ENCODE results near the gene EDC4. TPM values are rescaled to one million over a fixed set of nuclear protein-coding genes. Genes with fewer than 3 reads are reported as not detected.

EDC4 gene
- polyA plus RNA-seq, 2 donors, result 26.9 to 27.7 TPM

DNA sequence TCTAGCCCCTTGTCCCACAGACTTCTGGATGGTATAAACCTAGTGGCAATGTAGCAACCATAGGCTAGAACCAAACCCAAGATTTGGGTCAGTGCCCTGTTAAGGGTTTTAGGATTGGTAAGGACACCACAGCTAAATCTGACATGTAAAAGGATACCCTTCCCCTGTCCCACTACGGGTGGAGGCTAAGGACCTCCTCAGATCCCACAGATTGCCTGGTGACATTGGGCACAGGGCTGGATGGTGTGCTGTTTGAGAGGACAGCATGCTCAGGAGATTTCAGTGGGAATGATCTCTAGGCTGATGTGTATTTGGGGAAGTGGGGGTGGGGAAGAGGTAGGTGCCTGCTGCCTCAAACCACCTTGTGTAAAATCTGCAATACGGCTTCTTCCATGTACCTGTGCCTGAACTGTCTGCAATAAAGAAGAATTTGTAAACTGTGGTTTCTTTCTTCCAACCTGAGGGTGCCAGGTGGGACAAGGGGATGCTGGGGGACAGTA lies 671 bp upstream of the EDC4 start:
- Histone ChIP-seq H3K27me3 (ENCODE audit: control insufficient read depth in 1 of 2, insufficient read depth in 2 of 2, low read length in 2 of 2) (no peaks in the 10 kb centered on the region), H3K36me3 (ENCODE audit: control insufficient read depth in 2 of 2, insufficient read depth in 2 of 2, low read length in 1 of 2) (peaks cover 3 to 42% of the 10 kb centered on the region in 2 donors), H3K27ac (ENCODE audit: low read depth in 2 of 2, low read length in 1 of 2) (peak overlapping the region; percentile 57 to 82), H3K4me3 (ENCODE audit: low read depth in 1 of 2, low read length in 2 of 2) (peak overlapping the region in 1 of 2 donors; percentile 78), H3K9me3 (ENCODE audit: control insufficient read depth in 2 of 2, insufficient read depth in 1 of 2, low read depth in 1 of 2, low read length in 1 of 2) (no peaks in the 10 kb centered on the region), H3K4me1 (ENCODE audit: control insufficient read depth in 2 of 2, insufficient read depth in 2 of 2, low read length in 1 of 2) (peaks cover 5 to 11% of the 10 kb centered on the region in 2 donors)
- WGBS, 2 donors, result 59 to 70% methylated on average over 2 of the region's 2 CpGs

DNA sequence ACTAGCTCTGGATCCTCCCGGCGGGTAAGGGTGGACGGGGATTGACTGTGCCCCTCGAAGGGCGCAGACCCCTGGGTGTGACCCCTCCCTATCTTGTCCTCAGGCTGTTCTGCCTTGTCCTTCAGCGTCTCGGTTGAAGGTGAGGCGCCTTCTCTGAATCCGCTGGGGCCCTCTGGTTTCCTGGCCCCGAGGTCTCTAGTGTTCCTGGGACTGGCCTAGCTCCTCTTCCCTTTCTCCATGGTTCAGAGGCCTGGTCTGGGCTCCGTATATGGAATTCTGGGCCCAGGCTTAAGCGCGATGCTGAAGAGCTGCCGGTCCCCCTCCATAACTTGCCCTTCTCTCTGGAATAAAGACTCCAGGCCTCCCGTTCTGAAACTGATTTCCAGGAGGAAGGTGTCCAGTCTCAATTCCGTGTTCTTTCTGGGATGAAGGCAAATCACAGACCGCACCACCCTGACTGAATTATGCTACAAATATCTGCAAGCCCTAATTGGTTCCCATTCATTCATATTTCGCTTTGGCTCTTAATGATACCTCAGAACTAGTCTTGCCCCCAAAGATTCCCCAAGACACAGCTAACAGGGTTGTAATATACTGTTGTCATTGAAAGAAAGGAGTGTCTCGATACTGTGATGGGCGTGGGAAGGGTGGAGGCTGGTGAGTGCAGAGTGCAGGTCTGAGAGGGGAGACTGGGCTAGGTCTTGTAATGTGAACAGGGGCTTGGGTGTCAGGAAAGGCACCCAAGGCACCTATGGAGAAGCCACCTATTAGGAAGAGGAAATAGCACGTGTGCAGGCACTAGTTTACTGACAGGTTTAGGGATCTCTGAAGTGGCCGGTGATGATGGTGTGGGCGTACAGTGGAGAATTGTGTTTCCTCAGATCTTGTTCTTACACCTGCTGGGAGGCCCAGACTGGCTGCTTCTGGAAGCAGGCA lies 851 bp downstream of the EDC4 start:
- peak overlapping the region; percentile 57 to 84 for H3K27ac ChIP-seq (ENCODE audit: low read depth in 2 of 2, low read length in 1 of 2)

DNA sequence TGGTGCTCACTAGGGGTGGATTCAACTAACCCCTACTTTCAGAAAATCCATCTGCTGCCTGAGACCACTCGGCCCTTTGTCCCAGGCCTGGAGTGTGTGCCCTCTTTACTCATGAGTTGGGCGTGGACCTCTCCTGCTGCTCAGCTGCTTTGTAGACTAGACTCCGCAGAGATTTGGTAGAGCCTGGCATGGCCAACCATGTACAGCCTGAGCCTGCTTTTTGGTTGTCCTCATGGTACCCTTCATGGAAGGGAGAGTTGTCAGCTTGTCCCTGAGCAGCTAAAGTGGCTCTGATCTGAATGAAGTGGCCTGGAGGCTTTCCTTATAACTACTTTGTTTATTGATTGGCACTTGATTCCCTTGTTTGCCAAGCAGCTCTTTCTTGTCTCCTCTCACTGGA lies 1.5 kb downstream of the EDC4 start:
- WGBS, 2 donors, result 58 to 59% methylated on average over 3 of the region's 3 CpGs
- no peaks in the 10 kb centered on the region for H3K9me3 ChIP-seq (ENCODE audit: control insufficient read depth in 2 of 2, insufficient read depth in 1 of 2, low read depth in 1 of 2, low read length in 1 of 2)
- H3K36me3 ChIP-seq (ENCODE audit: control insufficient read depth in 2 of 2, insufficient read depth in 2 of 2, low read length in 1 of 2), result peaks cover 9 to 46% of the 10 kb centered on the region in 2 donors
- peak overlapping the region; percentile 78 to 91 for H3K4me3 ChIP-seq (ENCODE audit: low read depth in 1 of 2, low read length in 2 of 2)
- H3K4me1 ChIP-seq (ENCODE audit: control insufficient read depth in 2 of 2, insufficient read depth in 2 of 2, low read length in 1 of 2), result peaks cover 5 to 11% of the 10 kb centered on the region in 2 donors
- peak overlapping the region in 1 of 2 donors; percentile 59 for H3K27ac ChIP-seq (ENCODE audit: low read depth in 2 of 2, low read length in 1 of 2)
- no peaks in the 10 kb centered on the region for H3K27me3 ChIP-seq (ENCODE audit: control insufficient read depth in 1 of 2, insufficient read depth in 2 of 2, low read length in 2 of 2)

More for the DNA sequence above, 851 bp downstream of the EDC4 start:
- no peaks in the 10 kb centered on the region for H3K27me3 ChIP-seq (ENCODE audit: control insufficient read depth in 1 of 2, insufficient read depth in 2 of 2, low read length in 2 of 2)
- H3K4me1 ChIP-seq (ENCODE audit: control insufficient read depth in 2 of 2, insufficient read depth in 2 of 2, low read length in 1 of 2), result peaks cover 5 to 11% of the 10 kb centered on the region in 2 donors
- peaks cover 3 to 45% of the 10 kb centered on the region in 2 donors for H3K36me3 ChIP-seq (ENCODE audit: control insufficient read depth in 2 of 2, insufficient read depth in 2 of 2, low read length in 1 of 2)
- H3K4me3 ChIP-seq (ENCODE audit: low read depth in 1 of 2, low read length in 2 of 2), result peak overlapping the region; percentile 78 to 91
- H3K9me3 ChIP-seq (ENCODE audit: control insufficient read depth in 2 of 2, insufficient read depth in 1 of 2, low read depth in 1 of 2, low read length in 1 of 2), result no peaks in the 10 kb centered on the region
- WGBS, 2 donors, result 8 to 9% methylated on average over 23 of the region's 23 CpGs

GRCh38 chr16:67877064-67877463 lies 4.2 kb downstream of the EDC4 start:
- Histone ChIP-seq H3K36me3 (ENCODE audit: control insufficient read depth in 2 of 2, insufficient read depth in 2 of 2, low read length in 1 of 2) (peaks cover 29 to 63% of the 10 kb centered on the region in 2 donors), H3K4me1 (ENCODE audit: control insufficient read depth in 2 of 2, insufficient read depth in 2 of 2, low read length in 1 of 2) (peaks cover 5 to 10% of the 10 kb centered on the region in 2 donors)
- WGBS, 2 donors, result 94% methylated on average over 11 of the region's 11 CpGs

DNA sequence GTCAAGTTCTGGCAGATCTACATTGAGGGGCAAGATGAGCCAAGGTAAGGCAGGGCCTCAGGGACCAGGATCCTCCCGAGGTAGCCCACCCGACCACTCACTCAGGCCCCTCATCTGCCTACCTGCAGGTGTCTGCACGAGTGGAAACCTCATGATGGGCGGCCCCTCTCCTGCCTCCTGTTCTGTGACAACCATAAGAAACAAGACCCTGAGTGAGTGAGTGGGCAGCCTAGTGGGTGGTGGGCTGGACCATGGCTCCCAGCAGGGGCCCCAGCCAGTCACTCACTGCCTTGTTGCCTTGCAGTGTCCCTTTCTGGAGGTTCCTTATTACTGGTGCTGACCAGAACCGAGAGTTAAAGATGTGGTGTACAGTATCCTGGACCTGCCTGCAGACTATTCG lies 5.4 kb downstream of the EDC4 start:
- Histone ChIP-seq H3K4me3 (ENCODE audit: low read depth in 1 of 2, low read length in 2 of 2) (no peak overlapping the region), H3K27me3 (ENCODE audit: control insufficient read depth in 1 of 2, insufficient read depth in 2 of 2, low read length in 2 of 2) (no peaks in the 10 kb centered on the region), H3K4me1 (ENCODE audit: control insufficient read depth in 2 of 2, insufficient read depth in 2 of 2, low read length in 1 of 2) (peaks cover 5 to 7% of the 10 kb centered on the region in 2 donors), H3K36me3 (ENCODE audit: control insufficient read depth in 2 of 2, insufficient read depth in 2 of 2, low read length in 1 of 2) (peaks cover 40 to 74% of the 10 kb centered on the region in 2 donors), H3K9me3 (ENCODE audit: control insufficient read depth in 2 of 2, insufficient read depth in 1 of 2, low read depth in 1 of 2, low read length in 1 of 2) (no peaks in the 10 kb centered on the region), H3K27ac (ENCODE audit: low read depth in 2 of 2, low read length in 1 of 2) (no peak overlapping the region)
- WGBS, 2 donors, result 89 to 90% methylated on average over 6 of the region's 6 CpGs

More at GRCh38 chr16:67877064-67877463, 4.2 kb downstream of the EDC4 start:
- H3K9me3 ChIP-seq (ENCODE audit: control insufficient read depth in 2 of 2, insufficient read depth in 1 of 2, low read depth in 1 of 2, low read length in 1 of 2), result no peaks in the 10 kb centered on the region
- H3K27me3 ChIP-seq (ENCODE audit: control insufficient read depth in 1 of 2, insufficient read depth in 2 of 2, low read length in 2 of 2), result no peaks in the 10 kb centered on the region
- H3K27ac ChIP-seq (ENCODE audit: low read depth in 2 of 2, low read length in 1 of 2), result no peak overlapping the region
- H3K4me3 ChIP-seq (ENCODE audit: low read depth in 1 of 2, low read length in 2 of 2), result no peak overlapping the region

DNA sequence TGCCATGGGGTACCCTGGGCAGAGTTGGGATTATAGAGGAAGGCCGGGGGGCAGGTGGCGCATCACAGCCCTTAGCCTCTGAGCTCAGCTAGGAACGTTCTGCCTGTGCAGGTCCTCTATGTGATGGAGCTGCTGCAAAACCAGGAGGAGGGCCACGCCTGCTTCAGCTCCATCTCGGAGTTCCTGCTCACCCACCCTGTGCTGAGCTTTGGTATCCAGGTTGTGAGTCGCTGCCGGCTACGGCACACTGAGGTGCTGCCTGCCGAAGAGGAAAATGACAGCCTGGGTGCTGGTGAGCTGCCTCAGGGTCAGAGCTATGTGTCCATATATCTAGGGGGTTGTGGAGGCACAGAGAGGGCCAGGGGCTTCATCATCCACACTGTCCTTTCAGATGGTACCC lies 6.0 kb downstream of the EDC4 start:
- 90 to 95% methylated on average over 9 of the region's 9 CpGs for WGBS, 2 donors

DNA sequence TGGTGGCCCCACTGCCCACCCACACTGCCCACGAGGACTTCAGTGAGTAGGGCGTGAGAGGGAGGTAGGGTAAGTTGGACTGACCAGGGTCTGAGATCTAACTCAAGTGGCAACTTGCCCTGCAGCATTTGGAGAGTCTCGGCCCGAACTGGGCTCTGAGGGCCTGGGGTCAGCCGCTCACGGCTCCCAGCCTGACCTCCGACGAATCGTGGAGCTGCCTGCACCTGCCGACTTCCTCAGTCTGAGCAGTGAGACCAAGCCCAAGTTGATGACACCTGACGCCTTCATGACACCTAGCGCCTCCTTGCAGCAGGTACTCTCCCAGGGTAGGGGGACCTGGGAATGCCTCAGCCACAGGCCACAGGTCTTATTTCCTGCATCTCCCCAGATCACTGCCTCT lies 6.6 kb downstream of the EDC4 start:
- no peak overlapping the region for H3K4me3 ChIP-seq (ENCODE audit: low read depth in 1 of 2, low read length in 2 of 2)
- H3K36me3 ChIP-seq (ENCODE audit: control insufficient read depth in 2 of 2, insufficient read depth in 2 of 2, low read length in 1 of 2), result peaks cover 41 to 81% of the 10 kb centered on the region in 2 donors
- H3K9me3 ChIP-seq (ENCODE audit: control insufficient read depth in 2 of 2, insufficient read depth in 1 of 2, low read depth in 1 of 2, low read length in 1 of 2), result no peaks in the 10 kb centered on the region
- no peaks in the 10 kb centered on the region for H3K27me3 ChIP-seq (ENCODE audit: control insufficient read depth in 1 of 2, insufficient read depth in 2 of 2, low read length in 2 of 2)
- peaks cover 0 to 2% of the 10 kb centered on the region in 2 donors for H3K4me1 ChIP-seq (ENCODE audit: control insufficient read depth in 2 of 2, insufficient read depth in 2 of 2, low read length in 1 of 2)
- 94% methylated on average over 12 of the region's 12 CpGs for WGBS, 2 donors
- H3K27ac ChIP-seq (ENCODE audit: low read depth in 2 of 2, low read length in 1 of 2), result no peak overlapping the region

More for the DNA sequence above, 6.0 kb downstream of the EDC4 start:
- peaks cover 41 to 78% of the 10 kb centered on the region in 2 donors for H3K36me3 ChIP-seq (ENCODE audit: control insufficient read depth in 2 of 2, insufficient read depth in 2 of 2, low read length in 1 of 2)
- H3K4me3 ChIP-seq (ENCODE audit: low read depth in 1 of 2, low read length in 2 of 2), result no peak overlapping the region
- H3K9me3 ChIP-seq (ENCODE audit: control insufficient read depth in 2 of 2, insufficient read depth in 1 of 2, low read depth in 1 of 2, low read length in 1 of 2), result no peaks in the 10 kb centered on the region
- no peaks in the 10 kb centered on the region for H3K27me3 ChIP-seq (ENCODE audit: control insufficient read depth in 1 of 2, insufficient read depth in 2 of 2, low read length in 2 of 2)
- peaks cover 5 to 7% of the 10 kb centered on the region in 2 donors for H3K4me1 ChIP-seq (ENCODE audit: control insufficient read depth in 2 of 2, insufficient read depth in 2 of 2, low read length in 1 of 2)
- no peak overlapping the region for H3K27ac ChIP-seq (ENCODE audit: low read depth in 2 of 2, low read length in 1 of 2)

DNA sequence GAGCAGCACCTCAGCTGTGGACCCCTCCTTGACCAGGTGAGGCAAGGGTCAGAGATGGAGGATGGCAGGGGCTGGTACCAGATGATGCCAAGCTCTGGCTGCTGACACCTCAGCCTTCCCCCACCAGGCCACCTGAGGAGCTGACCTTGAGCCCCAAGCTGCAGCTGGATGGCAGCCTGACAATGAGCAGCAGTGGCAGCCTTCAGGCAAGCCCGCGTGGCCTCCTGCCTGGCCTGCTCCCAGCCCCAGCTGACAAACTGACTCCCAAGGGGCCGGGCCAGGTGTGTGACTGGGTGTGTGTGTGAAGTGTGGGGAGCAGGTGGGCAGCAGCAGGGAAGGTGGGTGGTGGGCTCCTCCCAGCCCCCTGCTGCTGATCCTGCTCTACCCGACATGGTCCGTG lies 7.1 kb downstream of the EDC4 start:
- H3K4me3 ChIP-seq (ENCODE audit: low read depth in 1 of 2, low read length in 2 of 2), result no peak overlapping the region
- H3K27me3 ChIP-seq (ENCODE audit: control insufficient read depth in 1 of 2, insufficient read depth in 2 of 2, low read length in 2 of 2), result no peaks in the 10 kb centered on the region
- H3K9me3 ChIP-seq (ENCODE audit: control insufficient read depth in 2 of 2, insufficient read depth in 1 of 2, low read depth in 1 of 2, low read length in 1 of 2), result no peaks in the 10 kb centered on the region
- H3K4me1 ChIP-seq (ENCODE audit: control insufficient read depth in 2 of 2, insufficient read depth in 2 of 2, low read length in 1 of 2), result peaks cover 2% of the 10 kb centered on the region in 2 donors
- H3K36me3 ChIP-seq (ENCODE audit: control insufficient read depth in 2 of 2, insufficient read depth in 2 of 2, low read length in 1 of 2), result peaks cover 41 to 81% of the 10 kb centered on the region in 2 donors
- WGBS, 2 donors, result 72 to 80% methylated on average over 3 to 5 of the region's 5 CpGs
- no peak overlapping the region for H3K27ac ChIP-seq (ENCODE audit: low read depth in 2 of 2, low read length in 1 of 2)

DNA sequence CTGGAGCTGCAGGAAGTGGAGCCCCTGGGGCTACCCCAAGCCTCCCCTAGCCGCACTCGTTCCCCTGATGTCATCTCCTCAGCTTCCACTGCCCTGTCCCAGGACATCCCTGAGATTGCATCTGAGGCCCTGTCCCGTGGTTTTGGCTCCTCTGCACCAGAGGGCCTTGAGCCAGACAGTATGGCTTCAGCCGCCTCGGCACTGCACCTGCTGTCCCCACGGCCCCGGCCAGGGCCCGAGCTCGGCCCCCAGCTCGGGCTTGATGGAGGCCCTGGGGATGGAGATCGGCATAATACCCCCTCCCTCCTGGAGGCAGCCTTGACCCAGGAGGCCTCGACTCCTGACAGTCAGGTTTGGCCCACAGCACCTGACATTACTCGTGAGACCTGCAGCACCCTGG lies 7.7 kb downstream of the EDC4 start:
- no peaks in the 10 kb centered on the region for H3K9me3 ChIP-seq (ENCODE audit: control insufficient read depth in 2 of 2, insufficient read depth in 1 of 2, low read depth in 1 of 2, low read length in 1 of 2)
- 90 to 94% methylated on average over 13 of the region's 13 CpGs for WGBS, 2 donors
- peaks cover 2% of the 10 kb centered on the region in 2 donors for H3K4me1 ChIP-seq (ENCODE audit: control insufficient read depth in 2 of 2, insufficient read depth in 2 of 2, low read length in 1 of 2)
- H3K36me3 ChIP-seq (ENCODE audit: control insufficient read depth in 2 of 2, insufficient read depth in 2 of 2, low read length in 1 of 2), result peaks cover 38 to 80% of the 10 kb centered on the region in 2 donors
- no peak overlapping the region for H3K27ac ChIP-seq (ENCODE audit: low read depth in 2 of 2, low read length in 1 of 2)
- no peak overlapping the region for H3K4me3 ChIP-seq (ENCODE audit: low read depth in 1 of 2, low read length in 2 of 2)
- H3K27me3 ChIP-seq (ENCODE audit: control insufficient read depth in 1 of 2, insufficient read depth in 2 of 2, low read length in 2 of 2), result no peaks in the 10 kb centered on the region
